Spleen (tissue), 11 donors: ENCODE measurements around the gene SLC7A5. TPM values are rescaled to one million over a fixed set of nuclear protein-coding genes. Genes with fewer than 3 reads are reported as not detected.
"Not testable (repeated sequence)": the region's sequence is repeated elsewhere in the genome, so short reads cannot be mapped to it uniquely, and the experiment has no call there.

Experiments
- DNase-seq: peaks from one replicate; pipeline ENCODE4 v3.0.0-alpha.2; 2020
- H3K27ac ChIP-seq, 8 donors: fragments of 200-600 bp; sonication (generic) in 7 of 8; 1 replicate in 4 of 8; 2 replicates in 4 of 8; pipeline versions ENCODE4 v1.5.0 to v1.8.0; 2016 to 2021; ENCODE audit warnings: inconsistent platforms in 4 of 8, mild to moderate bottlenecking in 4 of 8, moderate library complexity in 1 of 8
- H3K27me3 ChIP-seq, 7 donors: fragments of 200-600 bp; sonication (generic) in 6 of 7; replicated peaks in 1 of 7; 1 replicate in 4 of 7; 2 replicates in 3 of 7; pipeline versions ENCODE4 v1.5.0 to v1.8.0; 2016 to 2021; ENCODE audit warnings: inconsistent platforms in 3 of 7, mild to moderate bottlenecking in 1 of 7
- H3K36me3 ChIP-seq, 6 donors: fragments of 200-600 bp; sonication (generic) in 5 of 6; 1 replicate in 4 of 6; 2 replicates in 2 of 6; pipeline versions ENCODE4 v1.5.0 to v1.8.0; 2016 to 2021; ENCODE audit warnings: inconsistent platforms in 2 of 6
- H3K4me1 ChIP-seq, 6 donors: fragments of 200-600 bp; sonication (generic) in 5 of 6; 1 replicate in 3 of 6; 2 replicates in 3 of 6; pipeline versions ENCODE4 v1.5.0 to v1.8.0; 2016 to 2021; ENCODE audit warnings: inconsistent platforms in 3 of 6
- H3K4me3 ChIP-seq, 8 donors: fragments of 200-600 bp; sonication (generic) in 7 of 8; 1 replicate in 4 of 8; 2 replicates in 4 of 8; pipeline versions ENCODE4 v1.5.0 to v1.8.0; 2016 to 2021; ENCODE audit warnings: inconsistent platforms in 4 of 8, mild to moderate bottlenecking in 4 of 8, moderate library complexity in 2 of 8
- H3K9me3 ChIP-seq, 8 donors: fragments of 200-600 bp; sonication (generic) in 7 of 8; 1 replicate in 4 of 8; 2 replicates in 4 of 8; pipeline versions ENCODE4 v1.5.0 to v1.8.0; 2016 to 2021; ENCODE audit warnings: inconsistent platforms in 4 of 8
- CTCF ChIP-seq, 11 experiments: fragments of 200-600 bp in 7 of 11; fragments of 450-650 bp in 4 of 11; sonication (generic) in 4 of 11; IDR thresholded peaks in 8 of 11; conservative IDR thresholded peaks in 3 of 11; 1 replicate in 7 of 11; 2 replicates in 4 of 11; pipeline versions ENCODE4 v1.4.0 to v1.8.0; 2016 to 2021; ENCODE audit warnings: antibody characterized with exemption in 11 of 11, inconsistent platforms in 4 of 11, mild to moderate bottlenecking in 1 of 11
- POLR2A ChIP-seq, 3 donors: fragments of 450-650 bp; IDR thresholded peaks; one replicate each; pipeline ENCODE4 v1.5.1; 2017; ENCODE audit warnings: antibody characterized with exemption in 3 of 3, mild to moderate bottlenecking in 1 of 3
- POLR2AphosphoS5 ChIP-seq, 3 donors: sonication (generic); formaldehyde crosslinking; IDR thresholded peaks; one replicate each; pipeline ENCODE4 v1.5.1; 2017; ENCODE audit warnings: antibody characterized with exemption in 3 of 3
- WGBS, 5 donors: extraction: QIAGEN DNeasy Blood & Tissue Kit in 3 of 5; methylation state at CpG; one replicate each; pipeline versions ENCODE4 v1.1.5 to v1.1.7; 2013 to 2018; 5-methylcytosine and 5-hydroxymethylcytosine counted together
- intact Hi-C: fragments of 100-400 bp; cut with DNase I; formaldehyde crosslinking; loops from one replicate; pipeline ENCODE4 v1.15.0; 2023; ENCODE audit warnings: low total_unique reads
- polyA plus RNA-seq, 3 donors: library from polyadenylated mRNA; stranded (reverse); fragments of 200-250 nt; gene quantifications; one replicate each; pipeline ENCODE4 v1.2.1, GENCODE V29; 2013
- total RNA-seq, 7 donors: library from RNA; depleted of rRNA in 3 of 7; stranded (reverse); fragments of >200 nt in 3 of 7; fragmentation: NEBNext Ultra II Directional in 4 of 7; extraction: Animal tissue kit (Norgen Biotek cat#: 25700) in 4 of 7; gene quantifications; one replicate each; pipeline versions ENCODE4 v1.1.0 to v1.2.1, GENCODE V29; 2016 to 2021
- donor health status: healthy with polysubstance abuse.
- donor health status: DM: no; HTN: no; CAD: no; lungs with moderate emphysema.
- donor health status: DM: no; HTN: no; CAD: no.
- donor health status: Bipolar disorder and iron deficiency.
- donor health status: healthy.
- donor health status: DM: no; HTN: no; CAD: no.
- donor health status: DM: yes; HTN: yes; CAD: no.

Gene SLC7A5
- total and polyA plus RNA-seq, 10 donors: 2.5 to 30.6 (median 17.0) TPM

- Histone ChIP-seq H3K27me3 (peaks cover 0 to 15% (median 0%) of the 10 kb centered on the region in 7 donors), H3K27ac (peak overlapping the region in 5 of 8 donors; percentile 8 to 86 (median 64)), H3K4me3 (peak overlapping the region in 2 of 8 donors; percentile 64 to 77), H3K4me1 (peaks cover 0 to 87% (median 24%) of the 10 kb centered on the region in 6 donors)
- intact Hi-C loops, H3K9me3 ChIP-seq, H3K36me3 ChIP-seq: not testable (repeated sequence)
- peak in 1 of 3 donors; percentile 37 for TF ChIP-seq POLR2AphosphoS5 (IDR thresholded peaks at IDR 0.05)
- peak; percentile 72 for DNase-seq
- 61 to 71% (median 64%) methylated on average over 16 of the region's 16 CpGs for WGBS, 5 donors
Observed at GRCh38 chr16:87865902-87866555, 3.3 kb downstream of the SLC7A5 start.

- H3K4me3 ChIP-seq: no peak overlapping the region
- peaks cover 0 to 15% (median 0%) of the 10 kb centered on the region in 7 donors for H3K27me3 ChIP-seq
- intact Hi-C loops: no loop called here
- H3K36me3 ChIP-seq: peaks cover 0 to 8% (median 0%) of the 10 kb centered on the region in 6 donors
- WGBS, 5 donors: 83 to 94% (median 89%) methylated on average over 15 of the region's 15 CpGs
- H3K9me3 ChIP-seq: no peaks in the 10 kb centered on the region
- peak overlapping the region in 4 of 8 donors; percentile 50 to 86 (median 70) for H3K27ac ChIP-seq
- H3K4me1 ChIP-seq: peaks cover 0 to 79% (median 18%) of the 10 kb centered on the region in 6 donors
- TF ChIP-seq POLR2AphosphoS5 (IDR thresholded peaks at IDR 0.05) (no peak), POLR2A (IDR thresholded peaks at IDR 0.05) (no peak), CTCF (IDR thresholded peaks at IDR 0.05 in 8 of 11, conservative IDR thresholded peaks at IDR 0.05 in 3 of 11) (no peak)
- no peak for DNase-seq
Observed at GRCh38 chr16:87864331-87864989, 4.8 kb downstream of the SLC7A5 start.

GRCh38 chr16:87863327-87863635, 6.0 kb downstream of the SLC7A5 start:
- H3K9me3 ChIP-seq, H3K27me3 ChIP-seq, H3K36me3 ChIP-seq, H3K4me3 ChIP-seq, H3K27ac ChIP-seq, intact Hi-C loops: not testable (repeated sequence)
- peak; percentile 64 for DNase-seq
- WGBS, 5 donors: 76 to 94% (median 91%) methylated on average over 9 of the region's 9 CpGs
- peaks cover 0 to 75% (median 18%) of the 10 kb centered on the region in 6 donors for H3K4me1 ChIP-seq

- DNase-seq: peak; percentile 56
- H3K9me3 ChIP-seq, H3K4me3 ChIP-seq, H3K27me3 ChIP-seq, H3K27ac ChIP-seq, intact Hi-C loops, H3K36me3 ChIP-seq: not testable (repeated sequence)
- H3K4me1 ChIP-seq: peaks cover 0 to 73% (median 12%) of the 10 kb centered on the region in 6 donors
- 82 to 92% (median 89%) methylated on average over 16 to 26 of the region's 26 CpGs for WGBS, 5 donors
Observed at GRCh38 chr16:87862597-87863326, 6.5 kb downstream of the SLC7A5 start.

GRCh38 chr16:87861300-87862099, 7.8 kb downstream of the SLC7A5 start:
- H3K27me3 ChIP-seq, H3K9me3 ChIP-seq, H3K36me3 ChIP-seq, intact Hi-C loops, H3K4me3 ChIP-seq: not testable (repeated sequence)
- DNase-seq: peak; percentile 53
- peaks cover 0 to 73% (median 16%) of the 10 kb centered on the region in 6 donors for H3K4me1 ChIP-seq
- H3K27ac ChIP-seq: peak overlapping the region in 2 of 8 donors; percentile 3 to 17
- 79 to 95% (median 88%) methylated on average over 15 to 18 of the region's 18 CpGs for WGBS, 5 donors
